Measurements from ENCODE around the gene AIG1. TPM values are rescaled to one million over a fixed set of nuclear protein-coding genes. Genes with fewer than 3 reads are reported as not detected.
"Not testable (repeated sequence)": the region's sequence is repeated elsewhere in the genome, so short reads cannot be mapped to it uniquely, and the experiment has no call there.

Gene AIG1
- total RNA-seq = 10 to 100 TPM; 15.7 to 16.1 TPM

GRCh38 chr6:143060806-143061596 lies at the start of gene AIG1:
Gene AIG1, plus strand, starts transcription at chr6:143060889. Its CDS starts 37 bp downstream, at chr6:143060926.
- Mint-ChIP-seq H3K27ac (peak within 1 kb of the TSS; percentile 92), H3K4me1 (ENCODE audit: low read depth) (peaks cover 23% of the 10 kb centered on the region), H3K27me3 (no peaks in the 10 kb centered on the region), H3K4me3 (peak within 1 kb of the TSS; percentile 89), H3K36me3 (no peaks in the 10 kb centered on the region), H3K9me3 (no peaks in the 10 kb centered on the region)
- CTCF ChIA-PET = interaction anchor here (0.5 to 1.5 kb wide), 3 partner anchors 208 to 586 kb away, joined by 3 read pairs; no protein-coding TSS in a partner anchor
- DNase-seq = peak; percentile 65
- POLR2A ChIA-PET = interaction anchor here (0.7 kb wide), 1 partner anchor 9 kb away, joined by 4 read pairs; no protein-coding TSS in a partner anchor
- intact Hi-C loops (cut with micrococcal nuclease) = loop anchor here (1.0 to 5.0 kb wide), 4 partner anchors 36 to 389 kb away; partner anchors contain the start of genes ADAT2 and PEX3

GRCh38 chr6:143014764-143015163 lies 45.9 kb upstream of the AIG1 start:
- intact Hi-C loops (cut with micrococcal nuclease) = loop anchor here (5.0 kb wide), 1 partner anchor 67 kb away; the partner anchor contains the start of gene HIVEP2
- H3K4me3 Mint-ChIP-seq = no peak overlapping the region
- no peaks in the 10 kb centered on the region for H3K9me3 Mint-ChIP-seq
- CTCF ChIA-PET = no interaction called here
- H3K27ac Mint-ChIP-seq = no peak overlapping the region
- POLR2A ChIA-PET = no interaction called here
- no peak for DNase-seq
- H3K4me1 Mint-ChIP-seq (ENCODE audit: low read depth) = peaks cover 5% of the 10 kb centered on the region
- peaks cover 1% of the 10 kb centered on the region for H3K36me3 Mint-ChIP-seq
- H3K27me3 Mint-ChIP-seq = no peaks in the 10 kb centered on the region

- peaks cover 1% of the 10 kb centered on the region for H3K36me3 Mint-ChIP-seq
- intact Hi-C loops (cut with micrococcal nuclease) = loop anchor here (5.0 kb wide), 1 partner anchor 68 kb away; the partner anchor contains the start of gene HIVEP2
- peaks cover 5% of the 10 kb centered on the region for H3K4me1 Mint-ChIP-seq (ENCODE audit: low read depth)
- H3K27me3 Mint-ChIP-seq = no peaks in the 10 kb centered on the region
- no peak for DNase-seq
- no peaks in the 10 kb centered on the region for H3K9me3 Mint-ChIP-seq
- ChIA-PET POLR2A (no interaction called here), CTCF (no interaction called here)
- no peak overlapping the region for H3K4me3 Mint-ChIP-seq
- peak overlapping the region; percentile 57 for H3K27ac Mint-ChIP-seq
Observed at GRCh38 chr6:143015300-143015706, 45.4 kb upstream of the AIG1 start.

- Mint-ChIP-seq H3K4me1 (ENCODE audit: low read depth) (peaks cover 5% of the 10 kb centered on the region), H3K27ac (no peak overlapping the region), H3K36me3 (peaks cover 5% of the 10 kb centered on the region), H3K4me3 (no peak overlapping the region), H3K9me3 (peaks cover 9% of the 10 kb centered on the region), H3K27me3 (no peaks in the 10 kb centered on the region)
- DNase-seq = no peak
- CTCF ChIA-PET = no interaction called here
- intact Hi-C loops (cut with micrococcal nuclease) = loop anchor here (5.0 kb wide), 1 partner anchor 72 kb away; the partner anchor contains the start of gene HIVEP2
- POLR2A ChIA-PET = no interaction called here
Observed at GRCh38 chr6:143018955-143019354, 41.7 kb upstream of the AIG1 start.

- H3K4me3 Mint-ChIP-seq; H3K9me3 Mint-ChIP-seq; H3K27ac Mint-ChIP-seq; H3K36me3 Mint-ChIP-seq; CTCF ChIA-PET; H3K27me3 Mint-ChIP-seq; intact Hi-C loops (cut with micrococcal nuclease); DNase-seq; H3K4me1 Mint-ChIP-seq (ENCODE audit: low read depth); POLR2A ChIA-PET: not testable (repeated sequence)
Observed at GRCh38 chr6:143020862-143021261, 39.8 kb upstream of the AIG1 start.

GRCh38 chr6:143021543-143021942 lies 39.1 kb upstream of the AIG1 start:
- no peak overlapping the region for H3K4me3 Mint-ChIP-seq

GRCh38 chr6:143022587-143022986 lies 38.1 kb upstream of the AIG1 start:
- Mint-ChIP-seq H3K4me1 (ENCODE audit: low read depth) (peaks cover 6% of the 10 kb centered on the region), H3K9me3 (peaks cover 9% of the 10 kb centered on the region), H3K4me3 (no peak overlapping the region), H3K27ac (no peak overlapping the region), H3K36me3 (peaks cover 4% of the 10 kb centered on the region), H3K27me3 (no peaks in the 10 kb centered on the region)
- intact Hi-C loops (cut with micrococcal nuclease) = no loop called here
- no peak for DNase-seq
- ChIA-PET CTCF (interaction anchor here (0.9 to 1.2 kb wide), 2 partner anchors 330 to 332 kb away, joined by 3 to 5 read pairs; no protein-coding TSS in a partner anchor), POLR2A (no interaction called here)

More at GRCh38 chr6:143021543-143021942, 39.1 kb upstream of the AIG1 start:
- Mint-ChIP-seq H3K36me3 (peaks cover 5% of the 10 kb centered on the region), H3K4me1 (ENCODE audit: low read depth) (no peaks in the 10 kb centered on the region), H3K27me3 (no peaks in the 10 kb centered on the region), H3K27ac (no peak overlapping the region), H3K9me3 (peaks cover 9% of the 10 kb centered on the region)
- intact Hi-C loops (cut with micrococcal nuclease) = no loop called here
- CTCF ChIA-PET = interaction anchor here (0.5 kb wide), 1 partner anchor 48 kb away, joined by 3 read pairs; no protein-coding TSS in a partner anchor
- POLR2A ChIA-PET = no interaction called here
- no peak for DNase-seq

- Mint-ChIP-seq H3K9me3 (peaks cover 9% of the 10 kb centered on the region), H3K27me3 (no peaks in the 10 kb centered on the region), H3K36me3 (peaks cover 4% of the 10 kb centered on the region), H3K27ac (no peak overlapping the region), H3K4me3 (no peak overlapping the region), H3K4me1 (ENCODE audit: low read depth) (peaks cover 6% of the 10 kb centered on the region)
- ChIA-PET CTCF (interaction anchor here (0.9 to 1.2 kb wide), 4 partner anchors 36 to 549 kb away, joined by 3 to 10 read pairs (median 4); no protein-coding TSS in a partner anchor), POLR2A (no interaction called here)
- DNase-seq = no peak
- intact Hi-C loops (cut with micrococcal nuclease) = no loop called here
Observed at GRCh38 chr6:143023695-143024094, 37.0 kb upstream of the AIG1 start.

- no peak overlapping the region for H3K27ac Mint-ChIP-seq
- intact Hi-C loops (cut with micrococcal nuclease) = loop anchor here (5.0 kb wide), 2 partner anchors 193 to 548 kb away; no protein-coding TSS in a partner anchor
- H3K4me3 Mint-ChIP-seq = no peak overlapping the region
- H3K27me3 Mint-ChIP-seq = no peaks in the 10 kb centered on the region
- no peak for DNase-seq
- POLR2A ChIA-PET = no interaction called here
- H3K9me3 Mint-ChIP-seq = peaks cover 9% of the 10 kb centered on the region
- peaks cover 4% of the 10 kb centered on the region for H3K36me3 Mint-ChIP-seq
- CTCF ChIA-PET = interaction anchor here (1.2 to 3.8 kb wide), 2 partner anchors 35 to 332 kb away, joined by 3 to 93 read pairs; no protein-coding TSS in a partner anchor
- peaks cover 6% of the 10 kb centered on the region for H3K4me1 Mint-ChIP-seq (ENCODE audit: low read depth)
Observed at GRCh38 chr6:143024977-143025376, 35.7 kb upstream of the AIG1 start.

GRCh38 chr6:143026696-143027449 lies 33.8 kb upstream of the AIG1 start:
- ChIA-PET POLR2A (interaction anchor here (0.9 kb wide), 1 partner anchor 82 kb away, joined by 3 read pairs; the partner anchor contains the start of gene HIVEP2), CTCF (interaction anchor here (0.7 to 3.8 kb wide), 57 partner anchors 11 to 1043 kb away, joined by 3 to 93 read pairs (median 4); partner anchors contain the start of gene NMBR)
- Mint-ChIP-seq H3K27me3 (no peaks in the 10 kb centered on the region), H3K4me1 (ENCODE audit: low read depth) (peaks cover 6% of the 10 kb centered on the region), H3K4me3 (no peak overlapping the region), H3K36me3 (no peaks in the 10 kb centered on the region), H3K9me3 (no peaks in the 10 kb centered on the region), H3K27ac (no peak overlapping the region)
- intact Hi-C loops (cut with micrococcal nuclease) = loop anchor here (1.0 to 5.0 kb wide), 5 partner anchors 195 to 550 kb away; no protein-coding TSS in a partner anchor
- DNase-seq = peak; percentile 73

GRCh38 chr6:143034689-143035334 lies 25.9 kb upstream of the AIG1 start:
- Mint-ChIP-seq H3K4me3 (no peak overlapping the region), H3K27ac (no peak overlapping the region), H3K36me3 (no peaks in the 10 kb centered on the region), H3K27me3 (peaks cover 12% of the 10 kb centered on the region), H3K4me1 (ENCODE audit: low read depth) (peaks cover 4% of the 10 kb centered on the region), H3K9me3 (no peaks in the 10 kb centered on the region)
- intact Hi-C loops (cut with micrococcal nuclease) = no loop called here
- POLR2A ChIA-PET = no interaction called here
- CTCF ChIA-PET = interaction anchor here (0.8 to 1.3 kb wide), 2 partner anchors 392 to 559 kb away, joined by 3 to 4 read pairs; no protein-coding TSS in a partner anchor
- peak; percentile 21 for DNase-seq

Data from activated CD4-positive, alpha-beta memory T cell treated with anti-CD3 and anti-CD28 coated beads for 36 hours (primary cell).